NCI-H1092 (cell line): ENCODE measurements around the gene HLTF.
A peak's percentile ranks its signal among the peaks of the same experiment; 100 is the strongest.

Source experiments
- DNase-seq: peaks from one replicate; lab custom pipeline; 2025; lab: John Stamatoyannopoulos, UW

HLTF gene

DNA sequence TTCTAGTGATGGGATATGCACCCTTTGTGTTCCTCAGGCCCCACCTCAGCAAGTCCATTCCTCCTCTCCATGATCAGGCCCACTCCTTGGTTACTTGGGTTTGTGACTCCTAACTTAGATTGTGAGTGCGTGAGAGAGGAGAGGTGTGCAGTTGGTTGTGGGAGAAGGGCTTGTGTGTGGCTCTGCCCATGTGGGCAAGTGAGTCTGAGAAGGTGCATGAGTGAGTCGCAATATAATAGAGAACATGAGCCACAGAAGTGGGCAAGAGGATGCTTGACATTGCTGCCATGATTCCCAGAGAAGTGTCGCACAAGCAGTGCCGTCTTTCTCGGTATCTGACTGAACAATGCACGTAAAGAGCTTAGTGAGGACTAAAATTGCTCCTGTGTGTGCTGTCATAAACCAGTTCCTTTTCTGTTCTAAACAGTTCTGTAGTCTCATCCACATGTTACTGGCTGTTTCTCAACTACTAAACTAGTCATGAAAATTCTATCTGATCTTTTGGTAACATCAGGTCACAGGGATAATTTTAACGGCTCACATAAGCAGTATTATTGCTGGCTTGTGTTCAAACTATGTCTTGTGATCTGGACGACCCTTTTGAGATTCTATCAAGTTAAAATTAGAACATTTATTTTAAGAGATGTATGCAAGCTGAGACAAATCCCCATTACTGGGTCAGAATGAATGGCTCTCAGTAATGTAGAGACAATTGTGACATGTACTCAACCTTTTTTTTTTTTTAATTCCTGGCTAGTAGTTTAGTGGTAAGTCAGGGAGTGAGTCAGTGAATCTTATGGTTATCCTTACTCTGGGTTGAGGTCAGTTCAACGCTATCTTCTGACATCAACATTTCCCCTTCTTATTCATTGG lies 69.4 kb downstream of the HLTF start:
- no peak for DNase-seq

DNA sequence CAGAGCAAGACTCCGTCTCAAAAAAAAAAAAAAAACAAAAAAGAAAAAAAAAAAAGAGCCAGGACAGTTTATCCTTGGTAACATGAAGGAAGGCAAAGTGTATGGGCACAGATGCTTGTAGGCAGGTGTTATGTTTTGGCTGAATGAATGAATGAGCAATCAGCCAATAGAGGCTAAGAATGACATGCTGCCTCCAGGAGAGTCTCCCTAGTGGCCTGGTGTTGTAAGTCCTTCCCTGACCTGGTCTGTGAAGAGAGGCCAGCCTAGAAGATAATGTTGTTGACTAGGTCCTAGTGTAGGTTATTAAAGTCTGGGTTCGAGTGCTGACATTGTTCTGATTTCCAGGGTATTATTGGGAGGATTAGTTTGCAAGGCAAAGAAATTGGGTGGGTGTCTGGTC lies 70.1 kb downstream of the HLTF start:
- DNase-seq: no peak

DNA sequence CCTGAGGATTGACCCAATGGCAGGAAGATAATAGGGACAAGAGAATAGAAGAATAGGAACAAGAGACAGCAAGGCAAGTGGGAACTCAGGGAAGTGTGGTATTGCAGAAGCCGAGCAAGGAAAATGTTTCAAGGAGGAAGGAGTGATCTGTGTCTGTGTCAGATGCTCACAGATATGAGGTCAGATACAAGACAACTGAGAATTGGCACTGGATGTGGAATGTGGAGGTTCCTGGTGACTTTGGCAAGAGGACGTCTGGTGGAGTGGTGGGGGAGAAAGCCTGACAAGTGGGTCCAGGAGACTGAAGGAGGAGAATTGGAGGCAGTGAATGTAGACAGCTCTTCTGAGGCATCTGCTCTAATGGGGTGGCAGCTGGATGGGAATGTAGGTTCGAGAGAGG lies 70.9 kb downstream of the HLTF start:
- DNase-seq: no peak

DNA sequence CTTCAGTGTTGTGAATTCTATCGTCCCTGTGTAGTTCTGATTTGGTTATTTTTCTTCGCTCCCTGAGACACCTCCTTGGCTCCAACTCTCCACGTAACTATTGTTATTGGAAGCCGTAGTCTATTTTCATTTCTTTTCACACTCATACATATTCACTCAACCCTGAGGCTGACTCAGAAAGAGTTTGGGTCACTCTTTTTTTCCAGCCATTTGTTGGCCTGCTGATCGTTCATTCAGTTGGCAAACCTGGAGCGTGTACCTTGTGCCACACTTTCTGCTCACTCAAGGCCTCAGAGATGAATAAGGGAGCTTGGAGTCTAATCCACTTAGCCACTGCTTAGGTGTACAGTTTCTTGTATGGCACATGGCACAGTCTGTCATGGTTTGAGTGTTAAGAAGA lies 72.6 kb downstream of the HLTF start:
- no peak for DNase-seq

DNA sequence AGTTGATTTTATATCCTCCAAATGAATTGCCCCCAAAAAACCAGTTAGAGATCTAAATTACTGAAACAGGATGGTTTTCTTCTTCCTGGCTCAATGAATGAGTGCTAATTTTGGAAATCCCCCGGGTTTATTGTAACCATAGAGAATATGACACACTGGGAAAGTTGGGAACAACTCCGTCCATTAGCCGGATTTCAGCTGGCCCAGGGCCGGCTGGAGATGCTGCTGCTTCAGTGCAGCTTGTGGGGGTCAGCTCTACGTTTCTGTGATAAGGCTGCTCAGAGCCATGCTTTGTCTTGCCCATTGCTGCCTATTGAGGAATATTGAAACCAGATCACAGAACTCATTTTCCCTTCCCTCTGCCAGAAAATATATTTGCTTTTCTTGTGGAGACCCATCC lies 74.7 kb downstream of the HLTF start:
- DNase-seq: no peak

DNA sequence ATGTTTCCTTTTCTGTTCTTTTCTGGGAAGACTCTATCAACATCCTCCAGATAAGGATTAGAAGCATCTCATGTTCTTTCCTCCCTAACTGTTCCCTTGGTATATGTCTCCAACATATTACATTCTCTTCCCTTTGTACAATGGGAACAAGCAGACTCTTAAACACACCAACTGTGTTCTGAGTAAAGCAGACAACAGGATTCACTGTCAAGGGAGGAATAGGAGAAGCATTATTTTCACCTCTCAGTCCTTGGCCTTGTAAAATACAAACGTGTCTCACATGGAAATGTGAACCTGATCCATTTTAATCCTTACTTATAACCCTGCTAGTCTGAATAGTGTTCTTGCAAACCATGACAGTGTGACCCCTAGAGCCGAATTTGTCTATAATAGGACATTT lies 75.4 kb downstream of the HLTF start:
- no peak for DNase-seq

DNA sequence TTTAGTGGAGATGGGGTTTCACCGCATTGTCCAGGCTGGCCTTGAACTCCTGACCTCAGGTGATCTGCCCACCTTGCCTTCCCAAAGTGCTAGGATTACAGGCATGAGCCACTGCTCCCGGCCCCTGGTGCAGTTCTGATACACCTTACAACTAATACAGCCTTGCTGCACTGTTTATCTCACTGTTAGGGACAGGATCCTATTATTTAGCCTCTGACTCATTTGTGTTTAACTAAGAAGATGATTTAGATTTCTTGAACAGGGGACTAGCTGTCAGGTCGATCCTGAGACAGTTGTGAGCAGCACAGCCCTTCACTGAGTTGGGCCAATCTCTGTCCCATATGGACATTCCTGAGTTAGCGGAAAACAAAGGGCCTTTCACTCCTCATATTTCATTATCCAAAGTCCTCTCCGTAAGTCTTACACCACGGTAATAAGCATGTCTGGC lies 75.8 kb downstream of the HLTF start:
- DNase-seq: no peak

DNA sequence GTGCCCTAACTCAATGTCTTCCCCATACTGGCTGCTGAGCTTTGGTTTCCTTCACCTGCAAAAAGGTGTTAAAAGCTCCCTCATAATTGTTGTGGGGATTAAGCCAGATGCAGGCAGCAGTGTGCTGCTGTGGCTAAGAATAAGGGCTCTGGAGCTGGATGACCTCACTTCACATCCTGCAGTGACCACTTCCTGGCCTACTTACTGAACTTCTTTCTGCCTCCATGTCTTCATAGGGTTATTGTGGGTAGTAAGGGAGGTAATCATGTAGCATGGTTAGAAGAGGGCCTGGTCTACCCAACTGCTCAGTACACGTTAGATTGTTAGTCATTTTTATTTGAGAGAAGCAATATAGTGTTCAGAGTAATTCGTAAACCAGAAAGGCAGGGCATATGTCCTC lies 76.6 kb downstream of the HLTF start:
- DNase-seq: no peak

DNA sequence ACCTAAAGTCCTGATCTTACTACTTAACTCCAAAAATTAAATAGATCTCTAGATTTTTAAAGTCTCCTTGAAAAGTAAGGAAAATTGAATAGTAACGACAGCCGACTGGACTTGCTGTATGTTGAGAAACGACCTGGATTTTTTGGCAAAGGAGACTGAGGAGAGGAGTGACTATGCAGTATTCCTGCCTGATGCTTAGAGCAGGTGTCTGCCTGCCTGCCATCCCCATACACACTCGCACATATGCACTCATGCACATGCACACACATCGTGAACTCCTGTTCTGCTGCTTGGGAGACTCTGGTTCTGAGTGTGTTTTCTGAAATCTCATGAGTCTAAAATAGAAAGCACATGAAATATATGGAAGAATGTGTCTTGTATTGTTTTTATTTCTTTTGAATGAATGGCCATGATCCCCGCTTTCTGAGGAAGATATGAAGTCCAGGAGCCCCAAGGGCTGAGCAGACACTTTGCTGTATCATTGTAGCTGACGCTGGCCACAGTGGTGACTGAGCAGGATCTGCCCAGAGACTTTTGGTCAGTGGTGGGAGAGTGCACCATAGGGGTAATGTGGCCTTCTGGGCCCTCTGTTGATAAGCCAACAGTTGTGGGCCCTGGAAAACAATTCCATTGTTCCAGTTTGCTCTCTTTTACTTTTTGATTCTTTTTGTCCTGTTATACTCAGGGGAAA lies 78.6 kb downstream of the HLTF start:
- no peak for DNase-seq

DNA sequence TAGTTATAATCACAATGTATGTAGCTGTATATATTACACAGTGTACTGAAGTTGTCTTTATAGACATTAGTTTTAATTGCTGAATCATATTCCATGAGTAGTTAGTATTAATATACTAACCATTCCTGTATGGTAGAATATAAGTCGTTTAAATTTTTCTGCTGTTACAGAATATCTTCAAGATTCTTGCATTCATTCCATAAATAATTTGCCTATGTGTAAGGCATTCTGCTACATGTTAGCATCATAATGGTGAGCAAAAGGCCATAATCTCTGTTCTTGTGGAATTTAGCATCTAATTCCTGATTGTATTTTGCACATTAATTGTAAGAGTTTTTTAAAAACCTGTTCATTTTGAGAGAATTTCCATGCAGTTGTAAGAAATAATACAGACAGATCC lies 80.9 kb downstream of the HLTF start:
- no peak for DNase-seq

DNA sequence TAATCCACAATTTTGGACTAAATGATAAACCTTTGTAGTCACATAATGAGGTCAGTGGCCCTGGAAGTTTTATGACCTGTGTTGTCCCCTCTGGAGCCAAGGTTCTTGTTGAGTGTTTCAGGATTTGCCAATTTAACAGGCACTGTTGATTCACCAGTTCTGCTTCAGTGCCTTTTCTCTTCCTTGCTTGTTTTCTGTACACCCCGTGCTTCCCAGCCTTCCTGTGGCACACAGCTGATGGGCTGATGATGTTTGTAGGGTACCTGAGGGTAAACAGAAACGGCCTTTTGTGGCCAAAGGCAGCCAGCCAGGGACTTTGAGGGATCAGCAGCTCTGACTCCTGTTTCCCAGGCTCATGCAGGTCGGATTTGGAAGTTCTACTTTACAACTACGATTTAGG lies 81.7 kb downstream of the HLTF start:
- peak; percentile 82 for DNase-seq

DNA sequence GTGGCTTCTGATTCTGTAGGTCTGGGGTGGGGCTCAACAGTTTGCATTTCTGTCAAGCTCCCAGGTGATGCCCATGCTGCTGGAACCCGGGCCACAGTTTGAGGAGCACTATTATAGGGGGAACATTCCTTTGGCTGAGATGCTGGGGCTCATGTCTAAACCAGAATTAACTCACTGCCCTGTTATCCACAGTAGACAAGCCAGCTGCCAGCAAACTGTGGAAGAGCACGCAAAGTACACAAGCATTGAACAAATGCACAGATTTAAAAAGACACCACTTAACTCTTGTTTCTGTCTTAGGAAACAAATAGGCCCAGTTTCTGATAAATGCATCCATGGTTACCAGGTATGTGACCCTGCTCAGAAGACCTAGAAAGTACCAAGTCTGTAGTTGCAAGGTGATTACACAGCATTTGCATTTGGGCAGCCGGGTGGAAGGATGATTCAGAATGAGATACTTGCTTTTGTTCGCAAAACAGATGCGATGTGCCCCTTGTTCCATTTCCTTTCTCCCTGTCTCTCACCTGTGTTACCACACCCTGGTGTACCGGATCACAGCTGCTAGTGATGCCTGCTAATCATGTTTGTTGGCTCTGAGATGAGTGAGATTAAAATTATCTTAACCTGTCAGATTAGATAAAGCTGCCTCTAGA lies 82.6 kb downstream of the HLTF start:
- DNase-seq: no peak

DNA sequence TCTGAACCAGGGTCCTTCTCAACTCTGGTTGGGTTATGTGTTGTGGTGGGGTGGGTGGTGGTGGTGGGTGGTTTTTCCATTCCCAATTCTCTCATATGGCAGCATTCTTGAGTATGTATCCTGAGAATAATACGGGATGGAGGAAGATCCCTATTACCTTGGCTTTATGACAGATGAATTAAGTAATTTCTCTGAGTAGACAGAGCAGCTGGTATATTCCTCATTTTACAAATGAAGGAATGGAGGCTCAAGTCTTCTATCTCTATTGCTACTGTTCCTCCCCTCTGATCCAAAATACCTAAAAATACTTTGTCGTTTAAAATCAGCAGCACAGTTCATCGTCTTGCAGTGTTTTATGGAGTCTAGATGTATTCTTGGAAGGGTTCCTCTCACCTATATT lies 84.6 kb downstream of the HLTF start:
- no peak for DNase-seq

DNA sequence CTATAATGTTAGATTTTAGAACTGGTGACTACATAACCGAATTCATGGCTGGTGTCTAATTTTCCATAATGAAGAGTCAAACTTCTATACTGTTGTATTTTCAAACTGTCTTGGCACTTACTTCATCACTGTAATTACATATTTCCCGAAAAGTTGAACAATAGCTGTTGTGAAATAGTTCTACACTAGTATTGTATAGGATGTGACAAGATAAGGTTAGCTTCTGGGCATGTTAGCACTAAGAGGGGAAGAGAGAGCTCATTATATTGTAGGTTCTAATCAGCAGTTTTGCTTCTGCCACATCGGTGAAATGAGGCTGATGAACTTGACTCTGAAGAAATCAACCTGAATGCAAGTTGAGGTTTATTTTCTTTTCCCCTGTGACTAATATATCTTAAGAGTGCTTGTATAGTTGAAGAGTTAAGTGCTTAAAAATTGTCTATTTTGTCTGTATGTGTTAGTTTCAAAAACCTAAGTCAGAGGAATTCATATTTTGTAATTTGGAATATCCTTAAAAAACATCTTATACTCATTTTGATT lies 86.1 kb downstream of the HLTF start:
- no peak for DNase-seq

DNA sequence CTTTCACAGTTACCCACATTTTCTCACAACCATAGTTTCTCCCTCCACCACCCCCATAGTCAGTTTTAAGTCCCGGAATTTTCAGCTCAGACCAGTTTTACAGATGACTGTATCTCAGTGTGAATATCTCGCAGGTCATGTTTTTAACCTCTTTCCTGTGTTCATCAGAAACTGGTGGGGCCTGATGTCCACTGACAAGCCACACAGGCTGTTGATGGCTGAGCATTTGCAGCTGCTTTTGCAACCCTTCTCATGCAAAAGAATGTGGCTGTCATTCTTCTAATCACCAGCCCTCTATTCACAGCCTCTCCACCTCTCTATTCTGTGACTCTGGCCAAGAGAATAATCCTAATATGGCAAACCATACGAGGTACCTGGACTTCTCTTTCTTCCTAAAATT lies 86.5 kb downstream of the HLTF start:
- DNase-seq: no peak

DNA sequence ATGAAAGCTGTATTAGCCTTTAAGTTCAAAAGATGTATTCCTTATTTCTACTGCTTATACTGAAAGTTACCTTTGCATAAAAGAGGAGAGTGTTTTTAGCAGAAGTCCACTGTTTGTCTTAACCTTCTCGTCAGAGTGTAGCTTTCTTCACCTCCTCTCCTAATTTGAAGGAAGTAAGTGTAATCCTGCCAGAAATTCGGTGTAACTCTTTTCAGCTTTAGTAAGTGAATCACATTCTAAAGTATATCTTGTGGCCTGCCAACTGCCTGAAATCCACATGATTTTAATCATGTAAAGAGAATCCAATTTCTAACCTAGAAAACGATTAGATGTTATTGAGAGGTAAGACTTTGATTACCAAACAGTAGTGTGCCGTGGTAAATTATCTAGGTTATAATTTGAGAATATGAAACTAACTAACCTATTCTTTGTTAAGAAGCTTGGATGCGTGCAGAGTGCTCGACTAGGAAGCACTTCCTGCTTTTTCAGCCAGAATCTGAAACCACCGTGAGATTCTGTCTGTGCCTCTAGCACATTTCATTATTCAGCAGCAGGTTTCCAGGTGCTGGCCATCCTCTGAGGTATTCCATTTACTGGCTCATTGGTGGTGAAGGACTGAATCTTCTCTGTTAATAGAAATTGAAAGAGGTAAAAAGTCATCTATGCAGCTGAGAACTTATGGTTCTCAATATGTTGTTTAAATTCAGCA lies 87.5 kb downstream of the HLTF start:
- DNase-seq: no peak

DNA sequence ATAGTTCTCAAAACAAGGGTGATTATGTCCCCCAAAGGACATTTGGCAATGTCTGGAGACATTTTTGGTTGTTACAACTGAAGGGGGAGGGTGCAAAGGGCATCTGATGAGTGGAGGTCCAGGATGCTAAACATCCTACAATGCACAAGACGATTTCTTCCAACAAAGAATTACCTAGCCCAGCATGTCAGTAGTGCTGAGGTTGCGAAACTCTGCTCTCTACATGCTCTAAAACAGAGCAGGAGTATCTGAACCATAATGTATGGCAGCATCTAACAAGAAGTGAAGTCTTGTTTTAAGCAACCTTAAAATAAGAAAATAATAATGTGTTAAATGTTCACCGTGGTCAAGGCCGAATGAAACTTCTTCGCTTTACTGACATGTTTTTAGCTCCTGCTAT lies 88.0 kb downstream of the HLTF start:
- no peak for DNase-seq

DNA sequence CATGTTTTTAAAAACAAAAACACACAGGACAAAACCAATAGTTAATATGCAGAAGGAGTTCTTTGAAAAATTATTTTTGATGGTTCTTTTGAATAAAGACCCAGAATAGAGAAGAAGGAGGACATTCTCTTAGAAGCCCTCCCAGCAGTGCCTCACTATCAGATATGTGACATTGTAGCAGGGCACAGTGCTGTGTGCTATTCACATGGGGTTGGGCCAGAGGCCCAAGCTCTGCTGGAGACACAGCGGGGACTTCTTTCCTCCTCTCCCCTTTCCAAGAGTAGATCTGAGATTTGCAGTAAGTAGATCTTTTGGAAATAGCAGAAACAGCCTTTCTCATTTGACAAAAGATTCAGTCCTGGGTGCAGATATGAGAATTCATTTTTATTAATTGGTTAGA lies 88.7 kb downstream of the HLTF start:
- DNase-seq: no peak

DNA sequence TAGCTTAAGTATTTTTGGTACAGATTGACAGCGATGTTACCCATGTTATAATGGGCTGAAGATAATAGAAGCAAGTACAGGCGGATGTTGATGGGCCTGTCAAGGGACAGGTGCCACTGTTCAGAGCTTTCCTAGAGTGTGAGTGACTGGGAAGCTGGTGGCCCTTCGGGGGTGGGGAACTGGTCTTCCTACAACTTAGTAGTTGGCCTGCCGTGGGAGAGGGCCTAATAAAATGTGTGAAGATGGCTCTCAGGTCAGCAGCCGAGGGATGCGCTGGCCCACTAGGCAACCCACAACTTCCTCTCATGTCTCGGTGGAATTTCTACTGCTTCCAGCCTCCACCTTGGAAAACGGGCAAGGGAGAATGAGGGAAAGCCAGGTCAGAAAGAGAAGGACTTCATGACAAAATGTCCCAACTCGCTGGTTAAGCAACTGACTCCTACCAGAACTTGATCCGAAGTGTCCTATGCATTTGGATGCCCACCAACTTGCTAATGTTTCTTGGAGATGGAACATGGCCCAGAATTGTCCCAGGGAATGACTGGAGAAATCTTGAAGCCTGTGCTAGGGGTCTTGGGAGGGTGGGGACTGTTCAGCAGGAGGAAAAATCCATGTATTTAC lies 93.6 kb downstream of the HLTF start:
- DNase-seq: no peak

DNA sequence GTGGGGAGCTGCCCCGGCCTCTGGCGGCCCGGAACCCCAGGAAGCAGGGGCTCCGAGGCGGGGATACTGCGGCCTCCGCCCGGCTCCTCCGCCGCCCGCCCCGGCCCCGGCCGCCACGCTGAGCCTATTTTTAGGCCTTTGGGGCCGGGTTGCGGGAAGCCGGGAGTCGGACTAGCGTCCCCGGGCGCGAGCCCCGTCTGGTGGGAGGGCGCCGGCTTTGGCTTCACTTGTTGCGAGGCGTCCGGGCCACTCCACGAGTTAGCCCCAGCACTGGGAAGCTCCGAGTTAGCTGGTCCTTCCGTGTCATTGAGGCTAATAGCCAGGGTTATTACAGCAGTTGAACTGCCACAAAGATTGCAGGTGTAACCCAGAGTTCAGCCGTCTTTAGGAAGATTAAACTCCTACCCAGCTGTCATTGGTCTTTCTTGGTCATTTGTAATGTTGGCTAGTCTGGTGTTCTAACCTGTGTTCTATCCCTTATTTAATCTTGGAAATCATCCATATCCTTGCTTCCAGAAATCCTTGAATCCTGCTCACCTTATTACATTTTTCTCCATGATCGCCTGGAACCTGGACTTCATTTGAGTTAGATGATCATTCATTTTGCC lies 94.2 kb downstream of the HLTF start:
- DNase-seq: no peak
